Measurements from ENCODE around the gene MS4A8. TPM values are rescaled to one million over a fixed set of nuclear protein-coding genes. Genes with fewer than 3 reads are reported as not detected.

MS4A8 gene
- total RNA-seq, result 0.29 TPM

GRCh38 chr11:60699284-60699691 lies at the start of gene MS4A8:
TSS of gene MS4A8 (plus strand) at chr11:60699612. CDS start at chr11:60700861, 1,249 bp downstream.

DNA sequence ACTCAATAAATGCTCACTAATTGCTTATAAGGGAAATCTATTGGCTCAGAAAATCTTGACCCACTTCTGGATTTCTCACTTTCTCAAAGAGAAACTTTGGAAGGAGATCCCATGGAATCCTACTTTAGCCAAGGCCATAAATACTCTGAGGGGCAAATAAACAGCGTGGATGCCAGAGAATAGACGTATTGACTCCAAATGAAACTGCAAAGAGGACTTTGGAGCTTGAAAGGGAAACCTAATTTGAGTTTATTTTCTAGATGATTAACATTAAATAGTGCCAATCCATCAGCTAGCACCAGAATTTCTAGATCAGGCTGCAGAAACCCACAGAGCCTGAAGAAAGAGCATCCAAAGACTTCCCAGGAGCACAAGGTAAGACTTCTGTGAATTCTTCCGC lies 25.0 kb downstream of the MS4A8 start, which contains the start of gene MS4A18:
MS4A18 (plus strand) TSS at position 301 of the 400 bp plus-strand sequence.

DNA sequence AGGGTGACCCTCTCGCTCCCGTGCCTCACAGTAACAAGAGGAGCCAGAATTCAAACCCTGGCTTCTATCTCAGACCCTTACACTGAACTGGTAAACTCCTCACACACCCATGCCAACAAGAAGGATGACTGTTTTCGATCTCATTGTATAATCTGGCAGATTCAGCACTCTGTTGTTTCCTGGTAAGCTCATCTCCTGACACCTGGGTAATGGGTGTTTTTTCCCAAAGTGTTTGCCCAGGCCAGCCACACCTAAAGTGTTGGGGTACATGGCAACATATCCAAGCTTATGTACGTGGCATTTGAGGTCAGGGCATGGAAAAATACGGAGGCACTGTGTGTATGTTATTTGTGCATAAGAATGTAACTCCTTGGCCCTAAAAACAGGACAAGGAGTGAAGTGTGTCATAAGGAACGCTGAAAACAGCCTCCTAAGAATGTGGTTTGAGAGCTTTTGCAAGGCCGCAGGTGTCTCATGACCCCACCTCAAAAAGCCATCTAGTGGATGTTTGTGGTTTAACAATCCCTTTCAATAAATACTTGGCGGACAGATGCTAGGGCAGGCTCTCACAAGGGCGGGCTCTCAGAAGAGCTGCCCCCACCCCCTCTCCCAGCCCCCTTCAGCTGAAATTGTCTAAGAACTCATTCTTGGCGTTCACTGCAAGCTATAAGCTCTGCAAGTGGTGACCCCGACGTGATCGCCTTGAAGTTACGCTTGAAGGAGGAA lies 57.1 kb downstream of the MS4A8 start, which contains the start of gene MS4A15:
MS4A15 (plus strand) TSS at position 561 of the 726 bp plus-strand sequence. CDS start 6,867 bp downstream, outside the sequence.

Other genes starting within 250 kb of the MS4A8 start
- gene MS4A1, start 243.8 kb upstream of the MS4A8 start, total RNA-seq, result 1.3 TPM
- gene MS4A12, start 206.8 kb upstream of the MS4A8 start, total RNA-seq, result not detected
- gene MS4A13, start 184.2 kb upstream of the MS4A8 start, total RNA-seq, result not detected
- not detected for gene MS4A18, start 25.1 kb downstream of the MS4A8 start, total RNA-seq
- not detected for gene MS4A15, start 57.3 kb downstream of the MS4A8 start, total RNA-seq
- gene MS4A10, start 85.7 kb downstream of the MS4A8 start, total RNA-seq, result not detected
- gene CCDC86, start 142.5 kb downstream of the MS4A8 start, total RNA-seq, result 11.6 TPM
- gene PTGDR2, start 156.3 kb downstream of the MS4A8 start, total RNA-seq, result 1.3 TPM
- not detected for gene ZP1, start 167.9 kb downstream of the MS4A8 start, total RNA-seq
- gene PRPF19, start 207.0 kb downstream of the MS4A8 start, total RNA-seq, result 78.2 TPM
- gene TMEM109, start 214.5 kb downstream of the MS4A8 start, total RNA-seq, result 72.7 TPM
- gene TMEM132A, start 224.8 kb downstream of the MS4A8 start, total RNA-seq, result 55.6 TPM

Measured in metanephros (tissue), 1 donor.